ENCODE measurements around the gene HLA-DQB2. TPM values are rescaled to one million over a fixed set of nuclear protein-coding genes. Genes with fewer than 3 reads are reported as not detected.
A peak's percentile ranks its signal among the peaks of the same experiment; 100 is the strongest.
"Not testable (repeated sequence)": the region's sequence is repeated elsewhere in the genome, so short reads cannot be mapped to it uniquely, and the experiment has no call there.

The HLA-DQB2 gene
- under 1 TPM; 0.58 to 0.95 TPM for total RNA-seq
- long read RNA-seq, partial matches to known transcripts, result 0 of 1 reads
- long read RNA-seq, other reads (novel, unspliced or antisense), result 0 of 1 reads

GRCh38 chr6:32763421-32763820 is at the start of gene HLA-DQB2:
TSS of gene HLA-DQB2 (minus strand) at chr6:32763532. CDS start at chr6:32763470, 62 bp downstream.
- DNase-seq, result no peak
- intact Hi-C loops (cut with DNase I, micrococcal nuclease), result no loop called here
- no peak for ATAC-seq

DNA sequence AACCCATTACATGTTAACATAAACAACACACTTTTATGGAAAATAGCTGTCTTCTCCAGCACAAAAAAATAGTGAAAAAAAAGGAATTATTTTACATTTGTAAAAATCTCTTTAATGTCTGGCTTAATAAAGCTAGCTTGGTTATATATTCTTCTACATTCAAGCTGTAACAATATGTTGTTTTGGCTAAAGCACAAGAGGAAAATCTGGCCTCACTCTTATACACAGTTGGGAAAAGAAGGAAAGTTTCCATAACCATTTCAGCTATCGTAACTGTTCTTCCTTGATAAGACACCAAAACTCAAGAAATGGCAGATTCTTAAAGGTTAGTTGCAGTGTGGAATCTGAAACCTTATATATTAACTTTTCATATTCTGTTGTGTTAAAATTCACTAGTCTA is 45.8 kb upstream of the HLA-DQB2 start:
- no peak for DNase-seq
- ATAC-seq, result no peak
- intact Hi-C loops (cut with DNase I, micrococcal nuclease), result no loop called here

GRCh38 chr6:32807020-32807580 is 43.8 kb upstream of the HLA-DQB2 start:
- intact Hi-C loops (cut with DNase I, micrococcal nuclease), result no loop called here
- DNase-seq (no peak), ATAC-seq (no peak)

- DNase-seq; intact Hi-C loops (cut with DNase I, micrococcal nuclease); ATAC-seq: not testable (repeated sequence)
These were observed 42.1 kb upstream of the HLA-DQB2 start for GRCh38 chr6:32805404-32805803.

- DNase-seq (no peak), ATAC-seq (no peak)
- intact Hi-C loops (cut with DNase I, micrococcal nuclease), result no loop called here
These were observed 40.1 kb upstream of the HLA-DQB2 start for GRCh38 chr6:32803416-32803815.

DNA sequence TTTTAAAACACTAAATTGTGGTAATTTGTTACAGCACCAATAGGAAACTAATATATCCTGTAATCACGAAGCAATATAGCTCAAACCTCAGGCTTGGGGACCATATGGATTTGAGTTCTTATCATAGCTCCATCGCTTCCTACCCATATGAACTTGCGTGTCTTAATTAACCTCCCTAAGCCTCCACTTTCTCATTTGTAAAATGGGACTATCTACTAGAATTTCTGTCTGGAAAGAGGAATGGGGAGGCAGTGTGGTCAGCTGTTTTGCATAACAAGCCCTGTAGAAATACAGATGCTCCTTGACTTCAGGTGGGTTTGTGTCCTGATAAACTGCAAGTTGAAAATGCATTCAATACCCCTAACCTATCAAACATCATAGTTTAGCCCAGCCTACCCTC is 36.4 kb upstream of the HLA-DQB2 start:
- intact Hi-C loops (cut with DNase I, micrococcal nuclease), result loop anchor here in 1 of 2 donors (10.0 kb wide), 1 partner anchor 385 kb away; no protein-coding TSS in a partner anchor
- DNase-seq (no peak), ATAC-seq (no peak)

DNA sequence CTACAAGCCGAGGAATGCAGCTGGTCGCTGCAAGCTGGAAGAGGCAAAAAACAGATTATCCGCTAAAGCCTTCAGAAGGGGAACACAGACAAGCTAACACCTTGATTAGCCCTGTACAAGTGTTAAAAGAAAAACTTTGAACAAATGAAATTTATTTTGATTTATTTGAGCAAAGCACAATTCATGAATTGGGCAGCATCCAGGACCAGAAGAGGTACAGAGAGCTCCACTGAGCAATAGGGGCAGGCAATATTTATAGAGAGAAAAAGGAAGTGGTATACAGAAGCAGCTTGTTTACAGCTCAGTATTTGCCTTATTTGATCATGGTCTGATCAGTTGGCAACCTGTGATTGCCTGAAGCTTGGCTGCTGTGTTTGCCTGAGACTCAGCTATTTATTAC is 35.8 kb upstream of the HLA-DQB2 start:
- intact Hi-C loops (cut with DNase I, micrococcal nuclease), result loop anchor here in 1 of 2 donors (10.0 kb wide), 1 partner anchor 384 kb away; no protein-coding TSS in a partner anchor
- DNase-seq, result no peak
- ATAC-seq, result no peak

- intact Hi-C loops (cut with DNase I, micrococcal nuclease), result loop anchor here (2.0 to 10.0 kb wide), 2 partner anchors 380 to 382 kb away; no protein-coding TSS in a partner anchor
- DNase-seq (peak; percentile 36 to 84), ATAC-seq (peak; percentile 63)
These were observed 33.8 kb upstream of the HLA-DQB2 start for GRCh38 chr6:32796848-32797776.

DNA sequence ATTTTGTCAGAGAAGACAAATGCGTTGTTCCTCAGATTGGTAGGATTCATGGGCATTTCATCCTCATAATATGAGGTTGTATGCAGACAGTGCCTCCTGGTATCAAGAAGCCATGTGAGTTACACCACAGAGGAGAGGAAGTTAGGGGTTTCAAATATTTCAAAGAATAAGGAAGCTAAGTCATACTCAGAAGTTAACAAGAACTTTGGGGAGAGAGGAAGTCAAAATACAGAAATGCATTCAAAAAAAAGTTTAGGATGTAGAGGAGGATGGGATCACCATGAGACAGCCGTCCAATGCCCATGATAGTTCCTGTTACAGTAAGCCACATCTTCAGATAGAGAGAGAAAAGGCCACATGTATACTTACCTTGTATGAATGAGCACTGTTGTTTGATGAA is 31.2 kb upstream of the HLA-DQB2 start:
- intact Hi-C loops (cut with DNase I, micrococcal nuclease), result loop anchor here in 1 of 2 donors (10.0 kb wide), 1 partner anchor 380 kb away; no protein-coding TSS in a partner anchor
- no peak for ATAC-seq
- DNase-seq, result no peak

GRCh38 chr6:32792901-32793435 is 29.6 kb upstream of the HLA-DQB2 start:
- ATAC-seq, result no peak
- intact Hi-C loops (cut with DNase I, micrococcal nuclease), result loop anchor here in 1 of 2 donors (10.0 kb wide), 1 partner anchor 378 kb away; no protein-coding TSS in a partner anchor
- no peak for DNase-seq

GRCh38 chr6:32790306-32790705 is 27.0 kb upstream of the HLA-DQB2 start:
- ATAC-seq, result no peak
- no peak for DNase-seq
- intact Hi-C loops (cut with DNase I, micrococcal nuclease), result loop anchor here in 1 of 2 donors (10.0 kb wide), 1 partner anchor 376 kb away; no protein-coding TSS in a partner anchor

DNA sequence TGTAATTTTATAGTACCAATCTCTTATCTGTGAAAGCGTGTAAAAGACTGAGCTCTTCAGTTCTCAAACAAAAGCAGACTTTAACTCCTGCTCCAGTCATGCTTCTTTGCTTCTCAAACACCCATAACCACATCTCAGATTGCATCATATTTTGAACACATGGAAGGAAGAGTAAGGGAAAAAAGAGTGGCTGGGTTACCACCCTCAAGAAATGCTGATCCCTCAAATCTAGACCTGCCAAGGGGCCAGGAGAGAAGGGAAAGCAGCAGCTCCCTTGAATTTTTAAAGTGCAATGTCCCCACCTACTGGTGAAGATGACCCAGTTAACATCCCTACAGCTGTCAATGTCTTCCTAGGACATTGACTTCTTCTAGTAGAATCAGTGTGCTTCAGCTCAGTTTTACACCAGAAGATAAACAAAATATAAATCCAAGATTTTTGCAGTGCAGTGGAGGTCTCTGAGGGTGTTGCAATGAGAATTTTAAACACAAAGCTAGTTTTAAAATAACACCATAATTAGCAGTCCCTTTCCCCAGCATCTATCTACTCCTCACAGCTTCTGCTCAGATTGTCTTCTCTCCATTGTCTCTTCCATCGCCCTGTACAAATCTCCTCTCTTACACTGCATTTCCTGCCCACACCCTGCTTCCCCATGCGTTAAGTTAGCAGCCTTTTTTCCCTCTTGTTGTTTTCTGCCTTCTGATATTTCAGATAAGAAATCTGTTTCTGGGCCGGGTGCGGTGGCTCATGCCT is 22.6 kb upstream of the HLA-DQB2 start:
- ATAC-seq (peak; percentile 93), DNase-seq (peak in 1 of 2 donors; percentile 20)
- intact Hi-C loops (cut with DNase I, micrococcal nuclease), result loop anchor here in 1 of 2 donors (10.0 kb wide), 1 partner anchor 81 kb away; no protein-coding TSS in a partner anchor

GRCh38 chr6:32782923-32783322 is 19.6 kb upstream of the HLA-DQB2 start:
- intact Hi-C loops (cut with DNase I, micrococcal nuclease), result loop anchor here in 1 of 2 donors (10.0 kb wide), 1 partner anchor 78 kb away; no protein-coding TSS in a partner anchor
- not testable (repeated sequence) for DNase-seq, ATAC-seq

DNA sequence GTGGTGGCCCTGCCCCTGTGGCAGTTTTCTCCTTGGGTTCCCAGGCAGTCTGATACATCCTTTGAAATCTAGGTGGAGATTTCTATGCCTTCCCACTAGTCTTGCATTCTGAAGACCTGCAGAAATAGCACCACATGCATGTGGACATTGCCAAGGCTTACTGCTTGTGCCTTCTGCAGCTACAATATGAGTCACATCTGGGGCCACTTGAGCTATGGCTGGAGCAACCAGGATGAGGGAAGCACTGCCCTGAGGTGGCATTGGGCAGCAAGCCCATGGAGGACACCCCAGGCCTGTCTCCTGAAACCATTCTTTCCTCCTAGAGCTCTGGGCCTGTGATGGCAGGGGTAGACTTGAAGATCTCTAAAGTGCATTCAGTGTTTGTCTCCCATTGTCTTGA is 15.7 kb upstream of the HLA-DQB2 start:
- DNase-seq (no peak), ATAC-seq (no peak)
- intact Hi-C loops (cut with DNase I, micrococcal nuclease), result no loop called here

DNA sequence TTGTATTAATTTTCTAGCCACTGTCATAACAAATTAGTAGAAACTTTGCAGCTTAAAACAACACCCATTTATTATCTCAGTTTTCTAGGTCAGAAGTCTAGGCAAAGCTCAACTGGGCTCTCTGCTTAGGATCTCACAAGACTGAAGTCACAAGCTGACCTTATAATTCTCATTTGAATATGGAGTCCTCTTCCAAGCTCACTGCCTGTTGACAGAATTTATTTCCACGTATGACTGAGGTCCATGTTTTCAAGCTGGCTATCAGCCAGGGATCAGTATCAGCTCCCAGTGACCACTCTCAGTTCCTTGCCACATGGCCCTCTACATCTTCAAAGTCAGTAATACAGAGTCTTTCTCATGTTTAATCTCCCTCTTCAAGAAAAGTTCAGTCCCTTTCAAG is 11.7 kb upstream of the HLA-DQB2 start:
- DNase-seq (no peak), ATAC-seq (peak; percentile 44)
- intact Hi-C loops (cut with DNase I, micrococcal nuclease), result no loop called here

GRCh38 chr6:32774426-32774825 is 11.1 kb upstream of the HLA-DQB2 start:
- intact Hi-C loops (cut with DNase I, micrococcal nuclease), result no loop called here
- ATAC-seq, result peak; percentile 27
- DNase-seq, result no peak

DNA sequence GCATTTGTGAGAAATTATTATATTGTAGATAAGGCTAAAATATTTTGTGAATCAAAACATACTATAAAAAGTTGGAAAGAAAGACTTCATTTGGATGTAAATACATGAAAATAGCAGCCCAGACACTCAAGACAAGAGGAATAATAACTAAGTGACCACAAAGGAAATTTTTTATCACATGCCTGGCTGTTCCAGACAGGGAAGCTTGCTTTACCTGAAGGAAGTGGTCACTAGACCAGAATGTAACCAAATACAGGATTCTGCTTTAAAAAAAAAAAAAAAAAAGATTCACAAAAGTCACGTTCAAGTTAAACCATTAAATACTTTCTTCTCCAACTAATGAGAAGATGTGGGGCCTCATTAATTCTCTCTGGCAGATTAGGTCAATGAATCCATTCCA is 9.3 kb upstream of the HLA-DQB2 start:
- intact Hi-C loops (cut with DNase I, micrococcal nuclease), result no loop called here
- no peak for ATAC-seq
- no peak for DNase-seq

GRCh38 chr6:32764048-32764447 is 716 bp upstream of the HLA-DQB2 start:
- ATAC-seq (no peak), DNase-seq (no peak)
- intact Hi-C loops (cut with DNase I, micrococcal nuclease), result no loop called here
